MCF 10A (cell line): Measurements from ENCODE around the gene RABL6. TPM values are rescaled to one million over a fixed set of nuclear protein-coding genes. Genes with fewer than 3 reads are reported as not detected.

Source experiments
- BruUV-seq: library from RNA; stranded (reverse); fragments of 400-500 nt; replicated peaks from 2 replicates; lab custom pipeline; 2021; lab: Mats Ljungman, UMichigan
- CTCF ChIA-PET: fragments of 300-600 bp; sonication (Branson Sonifier 250); formaldehyde crosslinking; extraction: SDS; loops from one replicate; lab custom pipeline; 2021; ENCODE audit warnings: antibody characterized with exemption, inconsistent platforms; lab: Yijun Ruan, JAX
- POLR2A ChIA-PET: fragments of 300-600, 350-650 bp; sonication (Branson Sonifier 250); formaldehyde crosslinking; extraction: SDS; loops from one replicate; lab custom pipeline; 2020; ENCODE audit warnings: antibody characterized with exemption, inconsistent platforms; lab: Yijun Ruan, JAX
- DNase-seq: peaks from one replicate; pipeline ENCODE4 v3.0.0-alpha.2; 2018; ENCODE audit not compliant: unreplicated experiment
- H3K27ac Mint-ChIP-seq: one replicate; pipeline ENCODE4 v1.8.0; 2022; ENCODE audit warnings: mild to moderate bottlenecking, low read depth, mixed read lengths; ENCODE audit not compliant: unreplicated experiment
- H3K27me3 Mint-ChIP-seq: one replicate; pipeline ENCODE4 v1.8.0; 2022; ENCODE audit warnings: mixed read lengths; ENCODE audit not compliant: insufficient read depth, unreplicated experiment
- H3K36me3 Mint-ChIP-seq: one replicate; pipeline ENCODE4 v1.8.0; 2022; ENCODE audit warnings: mild to moderate bottlenecking, moderate library complexity, mixed read lengths; ENCODE audit not compliant: insufficient read depth, unreplicated experiment
- H3K4me1 Mint-ChIP-seq: one replicate; pipeline ENCODE4 v1.8.0; 2022; ENCODE audit warnings: mixed read lengths; ENCODE audit not compliant: insufficient read depth, unreplicated experiment
- H3K4me3 Mint-ChIP-seq: one replicate; pipeline ENCODE4 v1.8.0; 2022; ENCODE audit warnings: mild to moderate bottlenecking, moderate library complexity, mixed read lengths; ENCODE audit not compliant: unreplicated experiment
- H3K9me3 Mint-ChIP-seq: one replicate; pipeline ENCODE4 v1.8.0; 2022; ENCODE audit warnings: mixed read lengths; ENCODE audit not compliant: unreplicated experiment
- CTCF ChIP-seq: fragments of 200-600 bp; IDR thresholded peaks from one replicate; pipeline ENCODE4 v1.8.0; 2022; ENCODE audit warnings: antibody characterized with exemption, mild to moderate bottlenecking; ENCODE audit not compliant: unreplicated experiment
- intact Hi-C: fragments of 100-400 bp; cut with micrococcal nuclease; formaldehyde crosslinking; loops from 2 replicates; pipeline ENCODE4 v1.14.1; 2022
- total RNA-seq: library from RNA; stranded (reverse); gene quantifications from 2 replicates; pipeline ENCODE4 v1.2.3, GENCODE V29; 2022

Gene RABL6
- total RNA-seq, 1 experiment from 2014 or later, result 77.8 TPM

GRCh38 chr9:136854113-136854841, 46.5 kb downstream of the RABL6 start:
- TF ChIP-seq CTCF, result no peak
- Mint-ChIP-seq H3K27ac (no peak overlapping the region), H3K9me3 (no peaks in the 10 kb centered on the region), H3K4me1 (no peaks in the 10 kb centered on the region), H3K4me3 (no peak overlapping the region), H3K27me3 (no peaks in the 10 kb centered on the region), H3K36me3 (peaks cover 19% of the 10 kb centered on the region)
- DNase-seq, result no peak
- ChIA-PET CTCF (interaction anchor here (0.7 to 0.9 kb wide), 2 partner anchors 9 to 66 kb away, joined by 3 read pairs; no protein-coding TSS in a partner anchor), POLR2A (no interaction called here)
- intact Hi-C loops, result no loop called here
- BruUV-seq, result no TSS peak

GRCh38 chr9:136854842-136855460, 47.2 kb downstream of the RABL6 start:
- TF ChIP-seq CTCF, result no peak
- no peak overlapping the region for H3K27ac Mint-ChIP-seq
- peaks cover 12% of the 10 kb centered on the region for H3K36me3 Mint-ChIP-seq
- H3K27me3 Mint-ChIP-seq, result no peaks in the 10 kb centered on the region
- H3K9me3 Mint-ChIP-seq, result no peaks in the 10 kb centered on the region
- intact Hi-C loops, result no loop called here
- DNase-seq, result no peak
- no peaks in the 10 kb centered on the region for H3K4me1 Mint-ChIP-seq
- H3K4me3 Mint-ChIP-seq, result no peak overlapping the region
- POLR2A ChIA-PET, result no interaction called here
- BruUV-seq, result no TSS peak
- CTCF ChIA-PET, result no interaction called here

- CTCF ChIA-PET, result interaction anchor here (0.6 kb wide), 1 partner anchor 92 kb away, joined by 3 read pairs; no protein-coding TSS in a partner anchor
Measured at GRCh38 chr9:136855461-136856078, 47.8 kb downstream of the RABL6 start.

More at GRCh38 chr9:136855461-136856078, 47.8 kb downstream of the RABL6 start:
- POLR2A ChIA-PET, result interaction anchor here (0.8 to 0.9 kb wide), 3 partner anchors 9 to 17 kb away, joined by 3 to 4 read pairs (median 3); partner anchors contain the start of gene EDF1
- no peaks in the 10 kb centered on the region for H3K4me1 Mint-ChIP-seq
- no peaks in the 10 kb centered on the region for H3K27me3 Mint-ChIP-seq
- no peak overlapping the region for H3K4me3 Mint-ChIP-seq
- TF ChIP-seq CTCF, result no peak
- no peak for DNase-seq
- H3K9me3 Mint-ChIP-seq, result no peaks in the 10 kb centered on the region
- BruUV-seq, result no TSS peak
- peaks cover 6% of the 10 kb centered on the region for H3K36me3 Mint-ChIP-seq
- no peak overlapping the region for H3K27ac Mint-ChIP-seq
- intact Hi-C loops, result no loop called here
